Glutamatergic neuron (in vitro differentiated cells): Measurements from ENCODE around the gene RCBTB1. TPM values are rescaled to one million over a fixed set of nuclear protein-coding genes. Genes with fewer than 3 reads are reported as not detected.

Experiments used
- DNase-seq: peaks from one replicate; pipeline ENCODE4 v3.0.0; 2022
- H3K27ac Mint-ChIP-seq: one replicate; pipeline ENCODE4 v1.8.0; 2020; ENCODE audit warnings: mild to moderate bottlenecking, mixed read lengths, inconsistent platforms; ENCODE audit not compliant: unreplicated experiment
- H3K27me3 Mint-ChIP-seq: one replicate; pipeline ENCODE4 v1.8.0; 2020; ENCODE audit warnings: mild to moderate bottlenecking, moderate library complexity, mixed read lengths, inconsistent platforms; ENCODE audit not compliant: unreplicated experiment
- H3K36me3 Mint-ChIP-seq: one replicate; pipeline ENCODE4 v1.8.0; 2020; ENCODE audit warnings: mild to moderate bottlenecking, mixed read lengths, inconsistent platforms; ENCODE audit not compliant: unreplicated experiment
- H3K4me1 Mint-ChIP-seq: one replicate; pipeline ENCODE4 v1.8.0; 2020; ENCODE audit warnings: mild to moderate bottlenecking, low read depth, mixed read lengths, inconsistent platforms; ENCODE audit not compliant: unreplicated experiment
- H3K4me3 Mint-ChIP-seq: one replicate; pipeline ENCODE4 v1.8.0; 2020; ENCODE audit warnings: mild to moderate bottlenecking, mixed read lengths, inconsistent platforms; ENCODE audit not compliant: unreplicated experiment
- H3K9me3 Mint-ChIP-seq: one replicate; pipeline ENCODE4 v1.8.0; 2020; ENCODE audit warnings: mild to moderate bottlenecking, moderate library complexity, mixed read lengths, inconsistent platforms; ENCODE audit not compliant: unreplicated experiment
- CTCF ChIP-seq: fragments of 200-600 bp; sonication (generic); IDR thresholded peaks from one replicate; pipeline ENCODE4 v1.5.0; 2021; ENCODE audit not compliant: partially characterized antibody, unreplicated experiment
- total RNA-seq: library from RNA; stranded (reverse); fragmentation: NEBNext Ultra II Directional; extraction: Animal tissue kit (Norgen Biotek cat#: 25700); gene quantifications from one replicate; pipeline ENCODE4 v1.2.1, GENCODE V29; 2021; ENCODE audit not compliant: unreplicated experiment

RCBTB1 gene
- total RNA-seq, 1 donor from 2014 or later: 46.1 TPM

DNA sequence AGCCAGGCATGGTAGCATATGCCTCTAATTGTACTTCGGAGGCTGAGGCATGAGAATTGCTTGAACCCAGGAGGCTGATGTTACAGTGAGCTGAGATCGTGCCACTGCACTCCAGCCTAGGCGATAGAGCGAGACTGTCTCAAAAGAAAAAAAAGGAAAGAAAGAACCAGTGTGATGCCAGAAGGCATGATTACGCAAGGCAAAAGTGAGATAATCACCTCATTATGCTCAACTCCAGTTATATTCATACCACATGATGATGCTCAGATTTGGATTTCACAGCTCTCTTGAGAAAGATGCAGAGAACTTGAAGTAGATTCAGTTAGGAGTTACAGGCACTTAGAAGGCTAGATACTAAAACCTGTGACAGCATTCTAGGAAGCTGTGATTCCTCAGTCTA is 21.8 kb downstream of the RCBTB1 start:
- H3K27ac Mint-ChIP-seq: no peak overlapping the region
- TF ChIP-seq CTCF: no peak
- H3K36me3 Mint-ChIP-seq: peaks cover 18% of the 10 kb centered on the region
- no peaks in the 10 kb centered on the region for H3K4me1 Mint-ChIP-seq
- peaks cover 1% of the 10 kb centered on the region for H3K9me3 Mint-ChIP-seq
- H3K4me3 Mint-ChIP-seq: no peak overlapping the region
- no peak for DNase-seq
- no peaks in the 10 kb centered on the region for H3K27me3 Mint-ChIP-seq

GRCh38 chr13:49561062-49561410 is 24.3 kb downstream of the RCBTB1 start:
- no peak overlapping the region for H3K4me3 Mint-ChIP-seq
- no peak for TF ChIP-seq CTCF
- DNase-seq: no peak
- peaks cover 3% of the 10 kb centered on the region for H3K9me3 Mint-ChIP-seq
- H3K4me1 Mint-ChIP-seq: no peaks in the 10 kb centered on the region
- H3K36me3 Mint-ChIP-seq: peaks cover 7% of the 10 kb centered on the region
- H3K27me3 Mint-ChIP-seq: no peaks in the 10 kb centered on the region
- H3K27ac Mint-ChIP-seq: no peak overlapping the region

GRCh38 chr13:49560270-49561061 is 24.9 kb downstream of the RCBTB1 start:
- Mint-ChIP-seq H3K27me3 (no peaks in the 10 kb centered on the region), H3K36me3 (peaks cover 7% of the 10 kb centered on the region), H3K4me3 (no peak overlapping the region), H3K9me3 (peaks cover 3% of the 10 kb centered on the region), H3K27ac (no peak overlapping the region), H3K4me1 (no peaks in the 10 kb centered on the region)
- DNase-seq: no peak
- no peak for TF ChIP-seq CTCF

DNA sequence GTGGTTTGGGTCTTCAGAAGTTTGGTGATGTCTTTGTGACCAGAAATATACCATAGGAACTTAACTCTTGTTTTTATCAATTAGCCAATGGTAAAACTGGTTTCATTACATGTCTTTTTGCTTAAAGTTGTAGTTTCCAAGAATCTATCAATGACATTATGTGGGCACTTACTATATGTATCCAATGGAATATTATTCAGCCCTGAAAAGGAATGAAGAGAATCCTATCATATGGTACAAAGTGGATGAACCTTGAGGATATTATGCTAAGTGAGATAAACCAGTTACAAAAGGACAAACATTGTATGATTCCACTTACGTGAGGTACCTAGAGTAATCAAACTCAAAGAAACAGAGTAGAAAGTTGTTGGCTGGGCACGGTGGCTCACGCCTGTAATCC is 26.4 kb downstream of the RCBTB1 start:
- Mint-ChIP-seq H3K27me3 (no peaks in the 10 kb centered on the region), H3K27ac (no peak overlapping the region), H3K4me1 (no peaks in the 10 kb centered on the region), H3K36me3 (peaks cover 6% of the 10 kb centered on the region), H3K4me3 (no peak overlapping the region), H3K9me3 (peaks cover 3% of the 10 kb centered on the region)
- DNase-seq: no peak
- TF ChIP-seq CTCF: no peak

DNA sequence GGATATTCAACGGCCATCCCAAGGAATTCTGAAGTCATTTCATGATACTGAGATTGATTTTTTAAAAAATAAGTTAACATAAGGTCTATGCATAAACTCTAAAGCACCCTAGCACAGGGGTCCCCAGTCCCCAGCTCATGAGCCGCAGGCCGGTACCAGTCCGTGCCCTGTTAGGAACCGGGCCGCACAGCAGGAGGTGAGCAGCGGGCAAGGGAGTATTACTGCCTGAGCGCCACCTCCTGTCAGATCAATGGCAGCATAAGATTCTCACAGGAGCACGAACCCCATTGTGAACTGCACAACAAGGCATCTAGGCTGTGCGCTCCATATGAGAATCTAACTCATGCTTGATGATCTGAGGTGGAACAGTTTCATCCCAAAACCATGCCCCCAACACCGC is 31.0 kb downstream of the RCBTB1 start:
- no peak for DNase-seq
- Mint-ChIP-seq H3K36me3 (peaks cover 4% of the 10 kb centered on the region), H3K9me3 (peaks cover 2% of the 10 kb centered on the region), H3K4me3 (no peak overlapping the region), H3K27me3 (peaks cover 1% of the 10 kb centered on the region), H3K4me1 (no peaks in the 10 kb centered on the region), H3K27ac (no peak overlapping the region)
- no peak for TF ChIP-seq CTCF
